Measurements from ENCODE around the gene AGBL4. TPM values are rescaled to one million over a fixed set of nuclear protein-coding genes. Genes with fewer than 3 reads are reported as not detected.

Gene AGBL4
- total RNA-seq, 1 donor from 2014 or later: 0.16 TPM

- ATAC-seq (ENCODE audit: poor library complexity): no peak
- intact Hi-C loops (cut with DNase I): no loop called here
- no peak for DNase-seq
These were observed 1083.4 kb downstream of the AGBL4 start for GRCh38 chr1:48940354-48940753.

- intact Hi-C loops (cut with DNase I): no loop called here
- DNase-seq (no peak), ATAC-seq (ENCODE audit: poor library complexity) (no peak)
These were observed 1083.9 kb downstream of the AGBL4 start for GRCh38 chr1:48939828-48940227.

GRCh38 chr1:48939042-48939441 is 1084.7 kb downstream of the AGBL4 start:
- DNase-seq: no peak
- intact Hi-C loops (cut with DNase I): no loop called here
- no peak for ATAC-seq (ENCODE audit: poor library complexity)

- intact Hi-C loops (cut with DNase I): no loop called here
- ATAC-seq (ENCODE audit: poor library complexity) (no peak), DNase-seq (no peak)
These were observed 1086.0 kb downstream of the AGBL4 start for GRCh38 chr1:48937732-48938131.

GRCh38 chr1:48936436-48936835 is 1087.3 kb downstream of the AGBL4 start:
- DNase-seq (no peak), ATAC-seq (ENCODE audit: poor library complexity) (no peak)
- intact Hi-C loops (cut with DNase I): no loop called here

GRCh38 chr1:48932366-48932765 is 1091.4 kb downstream of the AGBL4 start:
- ATAC-seq (ENCODE audit: poor library complexity): no peak
- intact Hi-C loops (cut with DNase I): no loop called here

GRCh38 chr1:48931506-48932192 is 1092.1 kb downstream of the AGBL4 start:
- DNase-seq (no peak), ATAC-seq (ENCODE audit: poor library complexity) (no peak)
- intact Hi-C loops (cut with DNase I): no loop called here

More at GRCh38 chr1:48932366-48932765, 1091.4 kb downstream of the AGBL4 start:
- DNase-seq: no peak

DNA sequence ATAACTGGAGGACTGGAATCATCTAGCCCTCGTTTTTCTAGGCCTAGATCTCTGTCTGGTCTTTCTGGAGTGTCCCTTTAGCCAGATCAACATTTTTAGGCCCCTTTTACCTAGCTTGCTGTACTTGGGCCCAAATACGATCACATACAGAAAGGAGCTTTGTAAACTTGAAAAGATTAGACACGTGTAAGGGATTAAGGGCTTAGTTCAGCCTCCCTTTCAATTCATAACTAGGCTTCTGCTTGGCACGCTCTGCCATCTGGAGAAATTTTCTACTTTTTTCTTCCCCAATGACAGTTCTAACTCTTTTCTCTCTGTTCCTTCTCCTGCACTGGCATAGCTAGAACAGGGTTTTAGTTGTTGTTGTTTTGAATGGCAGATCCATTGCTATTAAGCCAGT is 1093.7 kb downstream of the AGBL4 start:
- ATAC-seq (ENCODE audit: poor library complexity) (no peak), DNase-seq (no peak)
- intact Hi-C loops (cut with DNase I): no loop called here

DNA sequence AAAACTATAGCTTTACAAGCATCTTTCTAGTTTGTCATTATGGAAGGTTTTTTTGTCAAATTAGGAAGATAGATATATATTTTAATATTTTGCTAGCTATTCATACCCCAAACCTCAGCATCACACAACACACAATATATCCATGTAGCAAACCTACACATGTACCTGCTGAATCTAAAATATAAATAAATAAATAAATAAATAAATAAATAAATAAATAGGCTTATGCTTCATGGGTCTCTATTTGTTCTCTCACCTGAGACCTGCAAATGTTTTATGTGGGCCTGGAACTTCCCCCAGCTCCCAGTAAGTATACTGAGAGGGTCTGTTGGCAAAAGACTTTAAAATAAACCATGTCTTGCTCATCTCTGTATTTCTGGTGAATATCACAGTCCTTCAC is 1099.7 kb downstream of the AGBL4 start:
- no peak for ATAC-seq (ENCODE audit: poor library complexity)
- DNase-seq: no peak
- intact Hi-C loops (cut with DNase I): no loop called here

DNA sequence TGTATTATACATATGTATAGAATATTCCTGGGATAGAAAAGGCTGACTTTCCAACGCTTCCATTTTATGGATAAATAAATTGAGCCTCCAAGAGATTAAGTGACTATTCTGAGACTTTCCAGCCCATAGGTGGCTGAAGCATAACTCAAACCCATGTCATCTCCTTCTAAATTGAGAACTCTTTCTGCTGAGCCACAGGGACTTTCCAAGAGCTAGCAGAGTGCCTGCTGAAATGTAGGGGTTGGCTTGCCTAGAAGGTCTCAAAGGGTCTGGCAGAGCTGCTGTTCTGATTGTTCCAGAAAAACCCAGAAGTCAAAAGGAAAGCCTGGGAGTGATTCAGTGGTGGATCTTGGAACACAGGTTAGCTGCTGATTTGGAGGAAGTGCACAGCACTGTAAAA is 1100.6 kb downstream of the AGBL4 start:
- ATAC-seq (ENCODE audit: poor library complexity): no peak
- intact Hi-C loops (cut with DNase I): no loop called here
- no peak for DNase-seq

GRCh38 chr1:48920851-48921250 is 1102.9 kb downstream of the AGBL4 start:
- DNase-seq (no peak), ATAC-seq (ENCODE audit: poor library complexity) (no peak)
- intact Hi-C loops (cut with DNase I): no loop called here

- ATAC-seq (ENCODE audit: poor library complexity) (no peak), DNase-seq (no peak)
- intact Hi-C loops (cut with DNase I): no loop called here
These were observed 1105.7 kb downstream of the AGBL4 start for GRCh38 chr1:48917901-48918603.

DNA sequence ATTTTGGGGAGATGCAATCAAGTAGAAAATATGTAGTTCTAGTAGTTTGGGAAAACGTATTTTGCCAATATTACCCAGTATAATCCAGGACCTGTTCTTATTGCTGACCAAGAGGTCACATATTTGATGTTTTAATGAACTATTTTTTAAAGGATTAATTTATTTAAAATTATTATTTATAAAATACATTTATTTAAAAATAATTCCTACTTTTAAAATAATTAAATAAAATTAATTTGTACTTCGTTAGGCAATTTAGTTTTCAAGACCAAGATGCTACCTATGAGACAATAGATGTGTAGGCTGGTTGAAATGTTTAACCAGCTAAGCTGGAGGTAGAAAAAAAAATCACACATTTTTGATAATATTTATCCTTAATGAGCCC is 1106.7 kb downstream of the AGBL4 start:
- DNase-seq: no peak
- no peak for ATAC-seq (ENCODE audit: poor library complexity)
- intact Hi-C loops (cut with DNase I): no loop called here

DNA sequence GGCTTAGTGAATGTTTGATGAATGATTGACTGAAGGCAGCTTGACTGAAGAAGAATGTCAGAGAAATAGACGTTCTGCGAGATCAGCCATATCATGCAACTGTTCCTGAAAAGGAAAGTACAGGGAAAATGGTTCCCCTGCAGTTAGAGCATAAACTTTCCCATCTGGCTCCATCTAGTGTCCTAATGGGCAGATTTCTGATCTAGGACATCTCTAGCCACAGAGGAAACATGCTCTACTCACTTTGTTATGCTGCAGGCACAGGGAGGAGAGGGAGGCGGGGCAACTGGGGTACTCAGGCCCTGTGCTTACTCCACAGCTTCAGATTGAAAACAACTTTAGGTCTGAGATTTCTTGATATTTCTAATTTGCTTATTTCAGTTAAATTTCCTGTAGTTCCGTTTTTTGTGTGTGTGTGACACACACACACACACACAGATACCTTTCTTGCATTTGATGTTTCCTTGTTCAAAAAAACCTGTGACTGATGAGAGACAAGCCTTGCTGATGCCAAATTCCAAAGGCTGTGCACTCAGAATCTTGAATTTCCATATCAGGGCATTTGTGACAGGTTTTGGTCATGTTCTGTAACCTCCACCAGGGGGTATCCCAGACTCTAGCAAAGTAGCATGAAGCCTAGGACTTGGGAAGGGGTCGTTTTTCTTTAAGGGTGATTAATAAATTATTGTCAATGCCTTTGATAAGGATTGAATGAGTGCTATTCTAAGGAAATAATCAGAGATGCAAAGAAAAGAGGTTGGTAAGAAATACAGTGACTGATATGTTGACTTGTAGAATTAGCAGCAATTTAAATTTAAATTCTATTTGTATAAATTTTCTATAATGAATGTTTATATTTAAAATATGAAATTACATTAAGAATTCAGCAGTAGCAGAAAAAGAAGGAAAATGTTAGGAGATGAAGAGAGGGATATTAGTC is 1107.4 kb downstream of the AGBL4 start:
- ATAC-seq (ENCODE audit: poor library complexity) (no peak), DNase-seq (no peak)
- intact Hi-C loops (cut with DNase I): no loop called here

DNA sequence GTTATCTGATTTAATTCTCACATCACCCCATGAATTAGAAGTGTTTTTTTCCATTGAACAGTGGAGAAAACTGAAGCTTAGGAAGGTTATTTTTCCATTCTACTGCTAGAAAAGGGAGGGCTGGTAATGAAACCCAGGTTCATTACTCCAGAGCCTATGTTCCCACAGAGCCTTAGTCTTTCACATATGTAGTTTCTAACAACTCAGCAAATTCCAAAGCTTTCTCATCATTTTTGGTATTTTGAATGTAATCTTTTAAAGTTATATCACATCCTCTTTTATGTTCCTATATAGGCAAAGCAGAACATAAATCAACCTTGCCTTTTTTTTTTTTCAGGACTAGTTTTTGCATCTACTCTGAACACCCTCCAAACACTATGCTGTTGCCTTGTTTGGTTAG is 1115.1 kb downstream of the AGBL4 start:
- ATAC-seq (ENCODE audit: poor library complexity) (no peak), DNase-seq (no peak)
- intact Hi-C loops (cut with DNase I): no loop called here

DNA sequence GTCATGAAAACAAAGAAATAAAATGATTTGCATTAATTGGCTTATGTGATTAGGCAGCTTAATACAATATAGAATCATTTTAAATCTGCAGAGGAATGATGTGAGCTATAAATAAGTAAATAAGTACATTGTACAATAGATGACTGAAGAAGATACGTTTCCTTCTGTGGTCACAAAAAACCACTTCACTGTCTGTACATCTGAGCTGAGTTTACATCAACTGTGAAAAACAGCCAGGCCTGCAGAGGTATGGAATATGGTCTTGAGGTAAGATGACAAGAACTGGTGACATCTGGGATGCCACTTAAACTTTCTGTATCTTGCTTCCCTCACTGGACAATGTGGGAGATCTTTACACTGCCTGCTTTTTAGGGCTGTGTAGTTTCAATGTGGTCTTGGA is 1117.0 kb downstream of the AGBL4 start:
- intact Hi-C loops (cut with DNase I): no loop called here
- DNase-seq (no peak), ATAC-seq (ENCODE audit: poor library complexity) (no peak)

DNA sequence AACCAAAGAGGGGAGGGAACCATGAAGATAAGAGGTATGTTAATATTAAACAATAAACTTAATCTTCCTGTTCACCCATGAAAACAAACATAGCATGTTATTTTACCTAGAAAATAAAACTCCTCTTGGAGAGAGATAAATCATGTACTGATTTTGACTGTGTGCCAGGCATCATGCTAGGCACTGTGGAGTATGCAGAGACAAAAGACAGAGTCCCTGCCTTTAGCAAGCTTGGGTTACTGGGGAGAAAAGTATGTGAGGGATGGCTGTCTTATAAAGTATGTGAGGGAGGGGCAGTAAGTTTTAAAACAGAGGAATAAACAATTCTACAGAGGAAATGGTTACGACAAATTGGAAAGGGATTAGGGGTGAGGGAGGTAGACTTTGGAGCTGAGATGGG is 1117.6 kb downstream of the AGBL4 start:
- DNase-seq: no peak
- ATAC-seq (ENCODE audit: poor library complexity): no peak
- intact Hi-C loops (cut with DNase I): no loop called here

- intact Hi-C loops (cut with DNase I): no loop called here
- DNase-seq: no peak
- no peak for ATAC-seq (ENCODE audit: poor library complexity)
These were observed 1120.5 kb downstream of the AGBL4 start for GRCh38 chr1:48903291-48903690.

GRCh38 chr1:48898894-48899293 is 1124.9 kb downstream of the AGBL4 start:
- DNase-seq (no peak), ATAC-seq (ENCODE audit: poor library complexity) (no peak)
- intact Hi-C loops (cut with DNase I): no loop called here

DNA sequence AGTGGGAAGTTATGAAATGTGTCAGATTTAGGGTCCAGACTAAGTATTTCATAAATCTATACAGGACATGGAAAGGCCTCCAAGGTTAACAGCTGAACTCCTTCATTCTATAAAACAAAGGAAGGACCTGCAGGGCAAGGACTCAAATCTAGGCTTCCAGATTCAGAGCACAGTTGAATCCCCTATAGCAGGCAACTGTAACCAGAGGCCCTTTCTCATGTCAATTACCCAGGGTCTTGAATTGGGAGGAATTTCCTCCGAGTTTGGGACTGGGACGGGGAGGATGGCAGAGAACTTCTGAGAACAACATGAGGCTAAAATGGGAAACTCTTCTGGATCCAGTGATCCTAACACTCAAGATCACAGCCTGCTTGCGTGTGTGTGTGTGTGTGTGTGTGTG is 1134.1 kb downstream of the AGBL4 start:
- intact Hi-C loops (cut with DNase I): no loop called here
- DNase-seq: no peak
- ATAC-seq (ENCODE audit: poor library complexity): no peak
